ENCODE data around the gene DNAI7. TPM values are rescaled to one million over a fixed set of nuclear protein-coding genes. Genes with fewer than 3 reads are reported as not detected.

Gene DNAI7
- total RNA-seq, 1 experiment from 2014 or later, result 0.11 TPM

Other genes starting within 250 kb of the DNAI7 start
- 101 and 104 TPM in 2 replicates for gene BCAT1, start 246.1 kb downstream of the DNAI7 start, total RNA-seq (2014; rRNA removed; shearing (Covaris generic))
- 43.2 and 46.7 TPM in 2 replicates for gene ETFRF1, start 77 bp upstream of the DNAI7 start, total RNA-seq (2014; rRNA removed; shearing (Covaris generic))
- gene KRAS, start 55.8 kb upstream of the DNAI7 start, total RNA-seq (2014; rRNA removed; shearing (Covaris generic)), result 13.3 and 14.3 TPM in 2 replicates

All from Daoy (cell line).